GM23338 (cell line): Measurements from ENCODE around the gene EXD3. TPM values are rescaled to one million over a fixed set of nuclear protein-coding genes. Genes with fewer than 3 reads are reported as not detected.

Source experiments
- ATAC-seq: fragments of 200-7000 bp; cut with Tn5 transposase; 3 replicates; pipeline ENCODE4 v1.9.1; 2020
- DNase-seq: peaks from one replicate; pipeline ENCODE4 v3.0.0-alpha.2; 2015; ENCODE audit warnings: low spot score
- H2AFZ ChIP-seq: fragments of 200-600 bp; sonication (generic); 2 replicates; pipeline ENCODE4 v1.8.0; 2016; ENCODE audit warnings: antibody characterized with exemption, mild to moderate bottlenecking, moderate library complexity
- H3F3A ChIP-seq: fragments of 200-600 bp; sonication (generic); replicated peaks from 2 replicates; pipeline ENCODE4 v1.8.0; 2017; ENCODE audit warnings: antibody characterized with exemption, mixed run types, low read depth
- H3K27ac ChIP-seq: fragments of 200-600 bp; sonication (generic); 2 replicates; pipeline ENCODE4 v1.6.1; 2016; ENCODE audit warnings: low read depth
- H3K27me3 ChIP-seq: fragments of 200-600 bp; sonication (generic); 2 replicates; pipeline ENCODE4 v1.8.0; 2016; ENCODE audit warnings: mild to moderate bottlenecking, mixed run types, moderate library complexity; ENCODE audit not compliant: insufficient read depth
- H3K36me3 ChIP-seq: fragments of 200-600 bp; sonication (generic); 2 replicates; pipeline ENCODE4 v1.8.0; 2016; ENCODE audit warnings: mild to moderate bottlenecking; ENCODE audit not compliant: insufficient read depth
- H3K4me1 ChIP-seq: fragments of 200-600 bp; sonication (generic); 2 replicates; pipeline ENCODE4 v1.8.0; 2016; ENCODE audit warnings: mild to moderate bottlenecking, moderate library complexity; ENCODE audit not compliant: insufficient read depth
- H3K4me2 ChIP-seq: fragments of 200-600 bp; sonication (generic); 2 replicates; pipeline ENCODE4 v1.7.1; 2017; ENCODE audit warnings: mixed run types
- H3K4me3 ChIP-seq: fragments of 200-600 bp; sonication (generic); 2 replicates; pipeline ENCODE4 v1.6.1; 2016; ENCODE audit warnings: mixed run types
- H3K79me2 ChIP-seq: fragments of 200-600 bp; sonication (generic); replicated peaks from 2 replicates; pipeline ENCODE4 v1.8.0; 2017; ENCODE audit warnings: mild to moderate bottlenecking; ENCODE audit not compliant: insufficient read depth
- H3K9me2 ChIP-seq: fragments of 200-600 bp; sonication (generic); 2 replicates; pipeline ENCODE4 v1.8.0; 2017; ENCODE audit not compliant: insufficient read depth
- H4K20me1 ChIP-seq: fragments of 200-600 bp; sonication (generic); replicated peaks from 2 replicates; pipeline ENCODE4 v1.8.0; 2017; ENCODE audit warnings: mild to moderate bottlenecking; ENCODE audit not compliant: insufficient read depth
- H3K27ac Mint-ChIP-seq: 2 replicates; pipeline ENCODE4 v1.8.0; 2020; ENCODE audit warnings: inconsistent platforms, mild to moderate bottlenecking, moderate library complexity, mixed read lengths
- H3K27me3 Mint-ChIP-seq: 3 replicates; pipeline ENCODE4 v1.8.0; 2022; ENCODE audit warnings: low read depth, mild to moderate bottlenecking, moderate library complexity, mixed read lengths, inconsistent platforms; ENCODE audit not compliant: insufficient read depth, poor library complexity
- H3K36me3 Mint-ChIP-seq: 3 replicates; pipeline ENCODE4 v1.8.0; 2021; ENCODE audit warnings: low read depth, mild to moderate bottlenecking, inconsistent platforms, moderate library complexity, mixed read lengths
- H3K4me1 Mint-ChIP-seq: 3 replicates; pipeline ENCODE4 v1.8.0; 2020; ENCODE audit warnings: mild to moderate bottlenecking, inconsistent platforms, mixed read lengths
- H3K4me3 Mint-ChIP-seq: 3 replicates; pipeline ENCODE4 v1.8.0; 2021; ENCODE audit warnings: moderate library complexity, mild to moderate bottlenecking, inconsistent platforms, mixed read lengths
- H3K9me3 Mint-ChIP-seq: 3 replicates; pipeline ENCODE4 v1.8.0; 2020; ENCODE audit warnings: moderate library complexity, mild to moderate bottlenecking, inconsistent platforms, mixed read lengths
- ZNF114 ChIP-seq: fragments of 250-450 bp; sonication (Bioruptor Pico); IDR thresholded peaks from 2 replicates; pipeline ENCODE4 v1.5.0; 2020; ENCODE audit warnings: mild to moderate bottlenecking, moderate library complexity
- ZNF331 ChIP-seq: fragments of 250-450 bp; sonication (Bioruptor Pico); IDR thresholded peaks from 2 replicates; pipeline ENCODE4 v1.5.0; 2020; ENCODE audit warnings: low read depth, mild to moderate bottlenecking, moderate library complexity
- polyA plus RNA-seq: library from polyadenylated mRNA; unstranded; fragments of >200 nt; fragmentation: Nextera tagmentation; extraction: Ambion mirVana; gene quantifications from 2 replicates; pipeline ENCODE4 v1.2.1, GENCODE V29; 2016
- total RNA-seq: library from RNA; depleted of rRNA; stranded (reverse); fragments of >200 nt; shearing (Covaris generic); gene quantifications from 2 replicates; pipeline ENCODE4 v1.2.3, GENCODE V29; 2014
- TF ChIP-seq, protein P1 (sequence below): fragments of 250-450 bp; sonication (Bioruptor Pico); IDR thresholded peaks from 2 replicates; pipeline ENCODE4 v1.5.0; 2020; ENCODE audit warnings: mild to moderate bottlenecking, moderate library complexity
- TF ChIP-seq, protein P2 (sequence below): IDR thresholded peaks from one replicate; pipeline ENCODE4 v1.6.1; 2018; ENCODE audit warnings: antibody characterized with exemption; ENCODE audit not compliant: unreplicated experiment

EXD3 gene
- total and polyA plus RNA-seq, 2 experiments from 2014 or later: 3.6 to 9.7 TPM

DNA sequence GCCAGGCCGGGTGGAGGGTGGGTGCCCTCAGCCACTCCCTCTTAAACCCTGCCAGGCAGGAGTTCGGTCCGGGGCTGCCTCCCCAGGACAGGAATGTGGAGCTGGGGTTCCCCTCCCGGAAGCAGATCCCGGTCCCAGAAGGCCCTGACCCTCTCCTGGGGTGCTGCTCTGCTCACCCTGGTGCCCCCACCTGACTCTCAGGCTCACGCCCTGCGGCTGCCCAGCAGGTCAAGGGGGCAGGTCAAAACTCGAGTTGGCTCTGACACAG is 117.2 kb downstream of the EXD3 start:
- H2AFZ ChIP-seq: no peak overlapping the region
- H3K9me2 ChIP-seq: no peaks in the 10 kb centered on the region
- H3K36me3 Mint-ChIP-seq: no peaks in the 10 kb centered on the region
- peaks cover 25% of the 10 kb centered on the region for H3K4me1 Mint-ChIP-seq
- peaks cover 8% of the 10 kb centered on the region for H3F3A ChIP-seq
- H4K20me1 ChIP-seq: no peaks in the 10 kb centered on the region
- no peak for TF ChIP-seq ZNF331
- TF ChIP-seq, protein P1, sequence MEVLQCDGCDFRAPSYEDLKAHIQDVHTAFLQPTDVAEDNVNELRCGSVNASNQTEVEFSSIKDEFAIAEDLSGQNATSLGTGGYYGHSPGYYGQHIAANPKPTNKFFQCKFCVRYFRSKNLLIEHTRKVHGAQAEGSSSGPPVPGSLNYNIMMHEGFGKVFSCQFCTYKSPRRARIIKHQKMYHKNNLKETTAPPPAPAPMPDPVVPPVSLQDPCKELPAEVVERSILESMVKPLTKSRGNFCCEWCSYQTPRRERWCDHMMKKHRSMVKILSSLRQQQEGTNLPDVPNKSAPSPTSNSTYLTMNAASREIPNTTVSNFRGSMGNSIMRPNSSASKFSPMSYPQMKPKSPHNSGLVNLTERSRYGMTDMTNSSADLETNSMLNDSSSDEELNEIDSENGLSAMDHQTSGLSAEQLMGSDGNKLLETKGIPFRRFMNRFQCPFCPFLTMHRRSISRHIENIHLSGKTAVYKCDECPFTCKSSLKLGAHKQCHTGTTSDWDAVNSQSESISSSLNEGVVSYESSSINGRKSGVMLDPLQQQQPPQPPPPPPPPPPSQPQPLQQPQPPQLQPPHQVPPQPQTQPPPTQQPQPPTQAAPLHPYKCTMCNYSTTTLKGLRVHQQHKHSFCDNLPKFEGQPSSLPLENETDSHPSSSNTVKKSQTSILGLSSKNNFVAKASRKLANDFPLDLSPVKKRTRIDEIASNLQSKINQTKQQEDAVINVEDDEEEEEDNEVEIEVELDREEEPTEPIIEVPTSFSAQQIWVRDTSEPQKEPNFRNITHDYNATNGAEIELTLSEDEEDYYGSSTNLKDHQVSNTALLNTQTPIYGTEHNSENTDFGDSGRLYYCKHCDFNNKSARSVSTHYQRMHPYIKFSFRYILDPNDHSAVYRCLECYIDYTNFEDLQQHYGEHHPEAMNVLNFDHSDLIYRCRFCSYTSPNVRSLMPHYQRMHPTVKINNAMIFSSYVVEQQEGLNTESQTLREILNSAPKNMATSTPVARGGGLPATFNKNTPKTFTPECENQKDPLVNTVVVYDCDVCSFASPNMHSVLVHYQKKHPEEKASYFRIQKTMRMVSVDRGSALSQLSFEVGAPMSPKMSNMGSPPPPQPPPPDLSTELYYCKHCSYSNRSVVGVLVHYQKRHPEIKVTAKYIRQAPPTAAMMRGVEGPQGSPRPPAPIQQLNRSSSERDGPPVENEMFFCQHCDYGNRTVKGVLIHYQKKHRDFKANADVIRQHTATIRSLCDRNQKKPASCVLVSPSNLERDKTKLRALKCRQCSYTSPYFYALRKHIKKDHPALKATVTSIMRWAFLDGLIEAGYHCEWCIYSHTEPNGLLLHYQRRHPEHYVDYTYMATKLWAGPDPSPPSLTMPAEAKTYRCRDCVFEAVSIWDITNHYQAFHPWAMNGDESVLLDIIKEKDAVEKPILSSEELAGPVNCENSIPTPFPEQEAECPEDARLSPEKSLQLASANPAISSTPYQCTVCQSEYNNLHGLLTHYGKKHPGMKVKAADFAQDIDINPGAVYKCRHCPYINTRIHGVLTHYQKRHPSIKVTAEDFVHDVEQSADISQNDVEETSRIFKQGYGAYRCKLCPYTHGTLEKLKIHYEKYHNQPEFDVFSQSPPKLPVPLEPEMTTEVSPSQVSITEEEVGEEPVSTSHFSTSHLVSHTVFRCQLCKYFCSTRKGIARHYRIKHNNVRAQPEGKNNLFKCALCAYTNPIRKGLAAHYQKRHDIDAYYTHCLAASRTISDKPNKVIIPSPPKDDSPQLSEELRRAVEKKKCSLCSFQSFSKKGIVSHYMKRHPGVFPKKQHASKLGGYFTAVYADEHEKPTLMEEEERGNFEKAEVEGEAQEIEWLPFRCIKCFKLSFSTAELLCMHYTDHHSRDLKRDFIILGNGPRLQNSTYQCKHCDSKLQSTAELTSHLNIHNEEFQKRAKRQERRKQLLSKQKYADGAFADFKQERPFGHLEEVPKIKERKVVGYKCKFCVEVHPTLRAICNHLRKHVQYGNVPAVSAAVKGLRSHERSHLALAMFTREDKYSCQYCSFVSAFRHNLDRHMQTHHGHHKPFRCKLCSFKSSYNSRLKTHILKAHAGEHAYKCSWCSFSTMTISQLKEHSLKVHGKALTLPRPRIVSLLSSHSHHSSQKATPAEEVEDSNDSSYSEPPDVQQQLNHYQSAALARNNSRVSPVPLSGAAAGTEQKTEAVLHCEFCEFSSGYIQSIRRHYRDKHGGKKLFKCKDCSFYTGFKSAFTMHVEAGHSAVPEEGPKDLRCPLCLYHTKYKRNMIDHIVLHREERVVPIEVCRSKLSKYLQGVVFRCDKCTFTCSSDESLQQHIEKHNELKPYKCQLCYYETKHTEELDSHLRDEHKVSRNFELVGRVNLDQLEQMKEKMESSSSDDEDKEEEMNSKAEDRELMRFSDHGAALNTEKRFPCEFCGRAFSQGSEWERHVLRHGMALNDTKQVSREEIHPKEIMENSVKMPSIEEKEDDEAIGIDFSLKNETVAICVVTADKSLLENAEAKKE (CRISPR knock-in tag): no peak
- TF ChIP-seq, protein P2, sequence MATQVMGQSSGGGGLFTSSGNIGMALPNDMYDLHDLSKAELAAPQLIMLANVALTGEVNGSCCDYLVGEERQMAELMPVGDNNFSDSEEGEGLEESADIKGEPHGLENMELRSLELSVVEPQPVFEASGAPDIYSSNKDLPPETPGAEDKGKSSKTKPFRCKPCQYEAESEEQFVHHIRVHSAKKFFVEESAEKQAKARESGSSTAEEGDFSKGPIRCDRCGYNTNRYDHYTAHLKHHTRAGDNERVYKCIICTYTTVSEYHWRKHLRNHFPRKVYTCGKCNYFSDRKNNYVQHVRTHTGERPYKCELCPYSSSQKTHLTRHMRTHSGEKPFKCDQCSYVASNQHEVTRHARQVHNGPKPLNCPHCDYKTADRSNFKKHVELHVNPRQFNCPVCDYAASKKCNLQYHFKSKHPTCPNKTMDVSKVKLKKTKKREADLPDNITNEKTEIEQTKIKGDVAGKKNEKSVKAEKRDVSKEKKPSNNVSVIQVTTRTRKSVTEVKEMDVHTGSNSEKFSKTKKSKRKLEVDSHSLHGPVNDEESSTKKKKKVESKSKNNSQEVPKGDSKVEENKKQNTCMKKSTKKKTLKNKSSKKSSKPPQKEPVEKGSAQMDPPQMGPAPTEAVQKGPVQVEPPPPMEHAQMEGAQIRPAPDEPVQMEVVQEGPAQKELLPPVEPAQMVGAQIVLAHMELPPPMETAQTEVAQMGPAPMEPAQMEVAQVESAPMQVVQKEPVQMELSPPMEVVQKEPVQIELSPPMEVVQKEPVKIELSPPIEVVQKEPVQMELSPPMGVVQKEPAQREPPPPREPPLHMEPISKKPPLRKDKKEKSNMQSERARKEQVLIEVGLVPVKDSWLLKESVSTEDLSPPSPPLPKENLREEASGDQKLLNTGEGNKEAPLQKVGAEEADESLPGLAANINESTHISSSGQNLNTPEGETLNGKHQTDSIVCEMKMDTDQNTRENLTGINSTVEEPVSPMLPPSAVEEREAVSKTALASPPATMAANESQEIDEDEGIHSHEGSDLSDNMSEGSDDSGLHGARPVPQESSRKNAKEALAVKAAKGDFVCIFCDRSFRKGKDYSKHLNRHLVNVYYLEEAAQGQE: no peak
- no peak for TF ChIP-seq ZNF114 (CRISPR knock-in tag)
- no peak overlapping the region for H3K27ac ChIP-seq
- ATAC-seq: no peak
- H3K79me2 ChIP-seq: peaks cover 3% of the 10 kb centered on the region; the same call in 1 of the 2 replicates
- H3K4me2 ChIP-seq: no peak overlapping the region
- no peak overlapping the region for H3K4me3 Mint-ChIP-seq
- H3K36me3 ChIP-seq: no peaks in the 10 kb centered on the region
- no peak overlapping the region for H3K27ac Mint-ChIP-seq
- no peak overlapping the region for H3K4me3 ChIP-seq
- H3K27me3 Mint-ChIP-seq: peaks cover 21% of the 10 kb centered on the region
- no peaks in the 10 kb centered on the region for H3K9me3 Mint-ChIP-seq
- peaks cover 21% of the 10 kb centered on the region; the same call in 1 of the 2 replicates for H3K4me1 ChIP-seq
- DNase-seq: no peak
- H3K27me3 ChIP-seq: peaks cover 13% of the 10 kb centered on the region
